Body of pancreas (tissue), 4 donors: Measurements from ENCODE around the gene ECE2.

ENCODE experiments used
- CTCF ChIP-seq, 7 experiments: fragments of 450-650 bp in 4 of 7; fragments of 200-600 bp in 3 of 7; sonication (generic) in 3 of 7; IDR thresholded peaks; one replicate each; pipeline ENCODE4 v1.5.1; 2016 to 2019; ENCODE audit warnings: antibody characterized with exemption in 7 of 7
- POLR2A ChIP-seq, 3 donors: fragments of 450-650 bp; IDR thresholded peaks; one replicate each; pipeline ENCODE4 v1.6.1; 2016; ENCODE audit warnings: antibody characterized with exemption in 3 of 3, mild to moderate bottlenecking in 2 of 3

GRCh38 chr3:184338511-184338945 lies 62.7 kb downstream of the ECE2 start:
- no peak for TF ChIP-seq CTCF (IDR thresholded peaks at IDR 0.05)
- TF ChIP-seq POLR2A (IDR thresholded peaks at IDR 0.05): no peak
